ENCODE measurements around the gene DGKH. TPM values are rescaled to one million over a fixed set of nuclear protein-coding genes. Genes with fewer than 3 reads are reported as not detected.
"Not testable (repeated sequence)": the region's sequence is repeated elsewhere in the genome, so short reads cannot be mapped to it uniquely, and the experiment has no call there.

DGKH gene
- total and polyA plus RNA-seq, 9 of the 15 experiments (the other 6 are each of a cell fraction or from before 2014, with no cell fraction given), result 0.38 to 4.4 (median 3.1) TPM

DNA sequence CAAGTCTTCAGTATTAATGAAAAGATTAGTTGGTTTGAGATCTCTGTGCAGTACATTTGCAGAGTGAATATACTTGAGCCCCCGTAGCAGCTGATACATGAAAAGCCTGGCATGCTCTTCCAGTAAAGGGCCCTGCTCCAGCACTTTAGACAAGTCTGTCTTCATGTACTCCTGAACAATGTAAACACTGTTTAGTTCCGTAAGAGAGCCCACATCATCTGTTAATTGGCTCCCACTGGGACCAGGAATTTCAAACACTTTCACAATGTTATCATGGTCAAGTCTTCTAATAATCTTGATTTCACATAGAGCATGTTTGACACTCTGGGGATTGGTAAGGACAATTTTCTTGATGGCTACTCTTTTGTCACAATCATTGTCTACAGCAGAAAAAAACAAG is 22.2 kb downstream of the DGKH start:
- POLR2A ChIA-PET; ATAC-seq; H3K9me1 ChIP-seq (ENCODE audit: control insufficient read depth, insufficient read depth, low read length); FAIRE-seq; H3K4me3 ChIP-seq; H3K27ac ChIP-seq (ENCODE audit: extremely low read depth, low read depth, low read length); H3K9me3 ChIP-seq (replicated peaks; ENCODE audit: control insufficient read depth, insufficient read depth, low read depth, low read length); H3K79me2 ChIP-seq (ENCODE audit: control insufficient read depth, insufficient read depth, low read length); in situ Hi-C loops (cut with MboI); BruUV-seq (replicated peaks); CTCF ChIA-PET (ENCODE audit: low intra/inter-chr PET ratio); H3K27me3 ChIP-seq (ENCODE audit: control insufficient read depth in 2 of 2, insufficient read depth in 2 of 2, low read length in 2 of 2); H3K9ac ChIP-seq (ENCODE audit: insufficient read depth in 1 of 2, low read depth in 2 of 2, low read length in 2 of 2); intact Hi-C loops (cut with micrococcal nuclease); H4K20me1 ChIP-seq (replicated peaks; ENCODE audit: control insufficient read depth, insufficient read depth, low read length); DNase-seq (ENCODE audit: extremely low read depth in 1 of 4, low spot score in 3 of 4); H3K4me2 ChIP-seq (ENCODE audit: insufficient read depth, low read length); H2AFZ ChIP-seq (ENCODE audit: low read depth, low read length); H3K4me1 ChIP-seq (replicated peaks in 1 of 2; ENCODE audit: control insufficient read depth in 2 of 2, insufficient read depth in 2 of 2, low read length in 2 of 2); H3K36me3 ChIP-seq (ENCODE audit: control insufficient read depth, insufficient read depth, low read length): not testable (repeated sequence)
- WGBS (ENCODE audit: insufficient coverage, low coverage, missing lambda C conversion rate), result 86% methylated on average over 1 of the region's 2 CpGs

DNA sequence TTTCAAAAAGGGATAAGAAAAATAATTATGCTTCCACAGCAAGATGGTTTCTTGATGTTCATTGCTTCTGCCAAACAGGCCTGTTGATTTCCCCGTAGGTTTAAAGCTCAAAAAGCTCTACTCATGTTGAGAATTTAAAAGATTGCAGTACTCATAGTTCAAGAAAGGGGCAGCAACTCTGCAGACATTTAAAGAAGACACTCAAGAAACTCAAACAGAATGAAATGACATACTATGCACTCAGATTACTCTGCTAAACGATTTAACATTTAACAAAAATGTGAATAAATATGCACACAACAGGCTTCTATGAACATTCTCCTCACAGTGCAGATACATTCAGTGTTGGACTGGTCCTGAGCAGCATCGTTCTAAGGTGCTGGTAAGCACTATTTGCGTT is 22.7 kb downstream of the DGKH start:
- BruUV-seq (replicated peaks); in situ Hi-C loops (cut with MboI); H3K27ac ChIP-seq (ENCODE audit: extremely low read depth, low read depth, low read length); H2AFZ ChIP-seq (ENCODE audit: low read depth, low read length); CTCF ChIA-PET (ENCODE audit: low intra/inter-chr PET ratio); H3K4me3 ChIP-seq; POLR2A ChIA-PET; H3K27me3 ChIP-seq (ENCODE audit: control insufficient read depth in 2 of 2, insufficient read depth in 2 of 2, low read length in 2 of 2); ATAC-seq; H3K9me3 ChIP-seq (replicated peaks; ENCODE audit: control insufficient read depth, insufficient read depth, low read depth, low read length); intact Hi-C loops (cut with micrococcal nuclease); H3K4me1 ChIP-seq (replicated peaks in 1 of 2; ENCODE audit: control insufficient read depth in 2 of 2, insufficient read depth in 2 of 2, low read length in 2 of 2); H3K9me1 ChIP-seq (ENCODE audit: control insufficient read depth, insufficient read depth, low read length); H3K9ac ChIP-seq (ENCODE audit: insufficient read depth in 1 of 2, low read depth in 2 of 2, low read length in 2 of 2); H4K20me1 ChIP-seq (replicated peaks; ENCODE audit: control insufficient read depth, insufficient read depth, low read length); H3K36me3 ChIP-seq (ENCODE audit: control insufficient read depth, insufficient read depth, low read length); H3K4me2 ChIP-seq (ENCODE audit: insufficient read depth, low read length); H3K79me2 ChIP-seq (ENCODE audit: control insufficient read depth, insufficient read depth, low read length); DNase-seq (ENCODE audit: extremely low read depth in 1 of 4, low spot score in 3 of 4): not testable (repeated sequence)
- FAIRE-seq, result peak; percentile 6
- WGBS (ENCODE audit: insufficient coverage, low coverage, missing lambda C conversion rate), result 52% methylated on average over 4 of the region's 4 CpGs

Data from K562 (cell line).